MCF 10A (cell line): Measurements from ENCODE around the gene ZMYM1. TPM values are rescaled to one million over a fixed set of nuclear protein-coding genes. Genes with fewer than 3 reads are reported as not detected.
"Not testable (repeated sequence)": the region's sequence is repeated elsewhere in the genome, so short reads cannot be mapped to it uniquely, and the experiment has no call there.

Experiments used
- BruUV-seq: library from RNA; stranded (reverse); fragments of 400-500 nt; replicated peaks from 2 replicates; lab custom pipeline; 2021; lab: Mats Ljungman, UMichigan
- CTCF ChIA-PET: fragments of 300-600 bp; sonication (Branson Sonifier 250); formaldehyde crosslinking; extraction: SDS; loops from one replicate; lab custom pipeline; 2021; ENCODE audit warnings: antibody characterized with exemption, inconsistent platforms; lab: Yijun Ruan, JAX
- POLR2A ChIA-PET: fragments of 300-600, 350-650 bp; sonication (Branson Sonifier 250); formaldehyde crosslinking; extraction: SDS; loops from one replicate; lab custom pipeline; 2020; ENCODE audit warnings: antibody characterized with exemption, inconsistent platforms; lab: Yijun Ruan, JAX
- DNase-seq: peaks from one replicate; pipeline ENCODE4 v3.0.0-alpha.2; 2018; ENCODE audit not compliant: unreplicated experiment
- H3K27ac Mint-ChIP-seq: one replicate; pipeline ENCODE4 v1.8.0; 2022; ENCODE audit warnings: mild to moderate bottlenecking, low read depth, mixed read lengths; ENCODE audit not compliant: unreplicated experiment
- H3K27me3 Mint-ChIP-seq: one replicate; pipeline ENCODE4 v1.8.0; 2022; ENCODE audit warnings: mixed read lengths; ENCODE audit not compliant: insufficient read depth, unreplicated experiment
- H3K36me3 Mint-ChIP-seq: one replicate; pipeline ENCODE4 v1.8.0; 2022; ENCODE audit warnings: mild to moderate bottlenecking, moderate library complexity, mixed read lengths; ENCODE audit not compliant: insufficient read depth, unreplicated experiment
- H3K4me1 Mint-ChIP-seq: one replicate; pipeline ENCODE4 v1.8.0; 2022; ENCODE audit warnings: mixed read lengths; ENCODE audit not compliant: insufficient read depth, unreplicated experiment
- H3K4me3 Mint-ChIP-seq: one replicate; pipeline ENCODE4 v1.8.0; 2022; ENCODE audit warnings: mild to moderate bottlenecking, moderate library complexity, mixed read lengths; ENCODE audit not compliant: unreplicated experiment
- H3K9me3 Mint-ChIP-seq: one replicate; pipeline ENCODE4 v1.8.0; 2022; ENCODE audit warnings: mixed read lengths; ENCODE audit not compliant: unreplicated experiment
- intact Hi-C: fragments of 100-400 bp; cut with micrococcal nuclease; formaldehyde crosslinking; loops from 2 replicates; pipeline ENCODE4 v1.14.1; 2022
- total RNA-seq: library from RNA; stranded (reverse); gene quantifications from 2 replicates; pipeline ENCODE4 v1.2.3, GENCODE V29; 2022
- TF ChIP-seq, protein P1 (sequence below): fragments of 200-600 bp; IDR thresholded peaks from one replicate; pipeline ENCODE4 v1.8.0; 2022; ENCODE audit warnings: antibody characterized with exemption, mild to moderate bottlenecking; ENCODE audit not compliant: unreplicated experiment

The ZMYM1 gene
- total RNA-seq, 1 experiment from 2014 or later: 21.2 TPM

- Mint-ChIP-seq H3K27ac (no peak overlapping the region), H3K9me3 (no peaks in the 10 kb centered on the region), H3K36me3 (no peaks in the 10 kb centered on the region), H3K27me3 (peaks cover 16% of the 10 kb centered on the region), H3K4me3 (no peak overlapping the region), H3K4me1 (no peaks in the 10 kb centered on the region)
- TF ChIP-seq, protein P1, sequence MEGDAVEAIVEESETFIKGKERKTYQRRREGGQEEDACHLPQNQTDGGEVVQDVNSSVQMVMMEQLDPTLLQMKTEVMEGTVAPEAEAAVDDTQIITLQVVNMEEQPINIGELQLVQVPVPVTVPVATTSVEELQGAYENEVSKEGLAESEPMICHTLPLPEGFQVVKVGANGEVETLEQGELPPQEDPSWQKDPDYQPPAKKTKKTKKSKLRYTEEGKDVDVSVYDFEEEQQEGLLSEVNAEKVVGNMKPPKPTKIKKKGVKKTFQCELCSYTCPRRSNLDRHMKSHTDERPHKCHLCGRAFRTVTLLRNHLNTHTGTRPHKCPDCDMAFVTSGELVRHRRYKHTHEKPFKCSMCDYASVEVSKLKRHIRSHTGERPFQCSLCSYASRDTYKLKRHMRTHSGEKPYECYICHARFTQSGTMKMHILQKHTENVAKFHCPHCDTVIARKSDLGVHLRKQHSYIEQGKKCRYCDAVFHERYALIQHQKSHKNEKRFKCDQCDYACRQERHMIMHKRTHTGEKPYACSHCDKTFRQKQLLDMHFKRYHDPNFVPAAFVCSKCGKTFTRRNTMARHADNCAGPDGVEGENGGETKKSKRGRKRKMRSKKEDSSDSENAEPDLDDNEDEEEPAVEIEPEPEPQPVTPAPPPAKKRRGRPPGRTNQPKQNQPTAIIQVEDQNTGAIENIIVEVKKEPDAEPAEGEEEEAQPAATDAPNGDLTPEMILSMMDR: no peak
- ChIA-PET POLR2A (no interaction called here), CTCF (no interaction called here)
- intact Hi-C loops: no loop called here
- no peak for DNase-seq
- no TSS peak for BruUV-seq
Observed at GRCh38 chr1:35136780-35137179, 57.6 kb downstream of the ZMYM1 start.

GRCh38 chr1:35137590-35137989, 58.4 kb downstream of the ZMYM1 start:
- intact Hi-C loops, H3K27ac Mint-ChIP-seq, BruUV-seq, H3K4me3 Mint-ChIP-seq, DNase-seq, POLR2A ChIA-PET, H3K4me1 Mint-ChIP-seq, H3K9me3 Mint-ChIP-seq, H3K36me3 Mint-ChIP-seq: not testable (repeated sequence)
- peaks cover 16% of the 10 kb centered on the region for H3K27me3 Mint-ChIP-seq
- CTCF ChIA-PET: interaction anchor here (0.6 kb wide), 2 partner anchors 15 to 333 kb away, joined by 3 read pairs; no protein-coding TSS in a partner anchor

DNA sequence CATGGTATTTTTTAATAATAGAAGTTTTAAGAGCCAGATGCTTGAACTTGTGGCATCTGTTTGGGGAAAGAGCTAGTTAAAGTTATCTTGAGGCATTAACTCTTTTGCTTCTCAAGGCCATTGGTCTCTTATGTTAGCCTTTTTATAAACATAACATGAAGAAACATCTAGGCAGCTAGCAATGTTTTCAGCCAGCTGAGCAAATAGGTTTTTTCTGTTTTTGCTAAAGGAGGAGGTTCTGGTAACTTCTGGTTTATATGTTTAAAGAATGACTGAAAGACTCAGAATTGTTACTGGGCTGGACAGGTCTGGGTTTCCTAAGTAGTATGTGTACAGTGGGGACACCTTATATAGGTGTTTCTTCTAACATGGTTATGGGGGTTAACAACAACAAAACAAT, 63.1 kb downstream of the ZMYM1 start:
- POLR2A ChIA-PET: interaction anchor here (0.6 kb wide), 1 partner anchor 635 kb away, joined by 3 read pairs; no protein-coding TSS in a partner anchor
- BruUV-seq, intact Hi-C loops, H3K27me3 Mint-ChIP-seq, DNase-seq, H3K4me1 Mint-ChIP-seq, H3K9me3 Mint-ChIP-seq, CTCF ChIA-PET, H3K4me3 Mint-ChIP-seq, H3K36me3 Mint-ChIP-seq, H3K27ac Mint-ChIP-seq: not testable (repeated sequence)

- H3K27me3 Mint-ChIP-seq, BruUV-seq, intact Hi-C loops, H3K4me1 Mint-ChIP-seq, POLR2A ChIA-PET, DNase-seq, H3K36me3 Mint-ChIP-seq, H3K27ac Mint-ChIP-seq, H3K9me3 Mint-ChIP-seq, H3K4me3 Mint-ChIP-seq, CTCF ChIA-PET: not testable (repeated sequence)
Observed at GRCh38 chr1:35142728-35143127, 63.5 kb downstream of the ZMYM1 start.

DNA sequence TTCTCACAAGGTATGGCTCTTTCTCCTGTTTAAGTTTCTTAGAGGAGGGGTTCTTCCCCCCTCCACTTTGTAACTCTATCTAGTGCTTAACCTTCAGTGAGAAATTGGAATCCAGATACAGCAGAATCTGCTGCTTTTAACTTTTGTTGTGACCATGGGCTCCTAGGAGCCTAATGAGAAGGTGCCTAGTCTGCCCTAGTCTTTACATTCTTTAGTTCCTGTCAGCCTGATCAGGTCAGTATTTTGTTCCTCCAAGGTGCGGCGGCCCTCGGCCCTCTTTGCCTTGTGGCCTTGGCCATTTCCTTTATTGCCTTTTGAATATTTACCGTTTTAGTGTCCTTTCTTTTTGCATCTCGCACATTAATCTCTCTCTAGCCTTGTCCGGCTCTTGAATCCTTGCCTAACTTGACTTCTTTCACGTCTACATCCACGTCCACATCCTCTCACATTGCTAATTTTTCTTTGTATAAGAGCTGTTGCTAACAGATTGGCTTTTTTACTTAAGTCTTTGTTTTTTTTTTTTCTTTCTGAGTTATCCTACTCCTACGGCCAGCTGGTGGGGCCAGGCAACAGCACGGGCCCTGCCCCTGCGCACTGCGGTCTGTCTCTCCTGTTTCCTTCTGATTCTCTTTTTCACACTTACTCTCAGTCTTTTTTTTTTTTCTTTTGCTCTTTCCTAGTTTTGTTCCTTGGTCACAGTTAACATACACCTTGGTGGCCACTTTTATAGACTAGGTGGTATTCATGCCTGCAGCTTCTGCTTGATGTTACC, 64.7 kb downstream of the ZMYM1 start:
- H3K9me3 Mint-ChIP-seq: no peaks in the 10 kb centered on the region
- POLR2A ChIA-PET: no interaction called here
- DNase-seq: no peak
- intact Hi-C loops: no loop called here
- H3K27me3 Mint-ChIP-seq: no peaks in the 10 kb centered on the region
- TF ChIP-seq, protein P1: no peak
- H3K4me1 Mint-ChIP-seq: no peaks in the 10 kb centered on the region
- H3K36me3 Mint-ChIP-seq: no peaks in the 10 kb centered on the region
- H3K4me3 Mint-ChIP-seq: no peak overlapping the region
- CTCF ChIA-PET: interaction anchor here (0.6 kb wide), 1 partner anchor 112 kb away, joined by 5 read pairs; the partner anchor contains the start of gene ZMYM6
- BruUV-seq: no TSS peak
- H3K27ac Mint-ChIP-seq: no peak overlapping the region

GRCh38 chr1:35145892-35146549, 66.8 kb downstream of the ZMYM1 start:
- H3K4me3 Mint-ChIP-seq, H3K36me3 Mint-ChIP-seq, H3K27ac Mint-ChIP-seq, intact Hi-C loops, H3K27me3 Mint-ChIP-seq, H3K4me1 Mint-ChIP-seq, H3K9me3 Mint-ChIP-seq, DNase-seq, CTCF ChIA-PET, BruUV-seq: not testable (repeated sequence)
- POLR2A ChIA-PET: interaction anchor here (0.9 kb wide), 1 partner anchor 302 kb away, joined by 3 read pairs; no protein-coding TSS in a partner anchor
